GM12878 (cell line): ENCODE measurements around the gene KDF1. TPM values are rescaled to one million over a fixed set of nuclear protein-coding genes. Genes with fewer than 3 reads are reported as not detected.

Experiments used
- ATAC-seq: fragments of 200-7000 bp; cut with Tn5 transposase; 3 replicates; pipeline ENCODE4 v1.9.1; 2020; ENCODE audit warnings: mild to moderate bottlenecking, moderate library complexity
- BruUV-seq: library from RNA; stranded (reverse); fragments of 400-500 nt; replicated peaks from 2 replicates; lab custom pipeline; 2021; lab: Mats Ljungman, UMichigan
- CTCF ChIA-PET: fragments of 300-600 bp; sonication (Branson Sonifier 250); formaldehyde crosslinking; extraction: SDS; loops from one replicate; lab custom pipeline; 2021; ENCODE audit warnings: inconsistent platforms; lab: Yijun Ruan, JAX
- POLR2A ChIA-PET: fragments of 350-600 bp; formaldehyde crosslinking; extraction: SDS; loops from one replicate; lab custom pipeline; 2021; ENCODE audit warnings: inconsistent platforms; lab: Charles Lee
- RAD21 ChIA-PET: fragments of 300-600 bp; sonication (Branson Sonifier 250); formaldehyde crosslinking; loops from one replicate; lab custom pipeline; 2023; ENCODE audit warnings: antibody characterized with exemption; ENCODE audit not compliant: unreplicated experiment; lab: Charles Lee
- SMC1A ChIA-PET: fragments of 300-600 bp; sonication (Branson Sonifier 250); formaldehyde crosslinking; loops from one replicate; lab custom pipeline; 2023; ENCODE audit not compliant: unreplicated experiment, uncharacterized antibody; lab: Charles Lee
- DNase-seq: peaks from one replicate; pipeline ENCODE4 v3.0.0-alpha.2; 2011; ENCODE audit warnings: low read depth, low spot score
- FAIRE-seq: peaks from 3 replicates; lab custom pipeline; 2011; peaks lifted over from hg19 to GRCh38; lab: Jason Lieb, UNC
- H2AFZ ChIP-seq: 2 replicates; pipeline ENCODE4 v1.6.0; 2011; ENCODE audit warnings: low read depth, low read length, control low read depth; ENCODE audit not compliant: control insufficient read depth
- H3K27ac ChIP-seq: 2 replicates; pipeline ENCODE4 v1.5.1; 2011; ENCODE audit warnings: control low read depth; ENCODE audit not compliant: control insufficient read depth, insufficient read depth
- H3K27me3 ChIP-seq, 2 experiments: replicated peaks in 1 of 2; 2 replicates each; pipeline versions ENCODE4 v1.6.0 to v1.6.1; 2011; ENCODE audit warnings: low read length in 1 of 2; ENCODE audit not compliant: control insufficient read depth in 2 of 2, insufficient read depth in 2 of 2
- H3K36me3 ChIP-seq, 2 experiments: 2 replicates each; pipeline ENCODE4 v1.5.1; 2011; ENCODE audit warnings: low read length in 1 of 2; ENCODE audit not compliant: control insufficient read depth in 2 of 2, insufficient read depth in 2 of 2
- H3K4me1 ChIP-seq: 2 replicates; pipeline ENCODE4 v1.6.1; 2011; ENCODE audit warnings: mild to moderate bottlenecking, low read length, moderate library complexity, mixed read lengths; ENCODE audit not compliant: control insufficient read depth, insufficient read depth
- H3K4me2 ChIP-seq: 2 replicates; pipeline ENCODE4 v1.6.0; 2011; ENCODE audit warnings: control low read depth; ENCODE audit not compliant: control insufficient read depth, insufficient read depth
- H3K4me3 ChIP-seq: fragments of 200-600 bp; sonication (generic); 2 replicates; pipeline ENCODE4 v1.5.1; 2016
- H3K79me2 ChIP-seq: 2 replicates; pipeline ENCODE4 v1.6.0; 2011; ENCODE audit warnings: low read length; ENCODE audit not compliant: control insufficient read depth, insufficient read depth
- H3K9ac ChIP-seq: 2 replicates; pipeline ENCODE4 v1.8.0; 2011; ENCODE audit warnings: low read length, control low read depth, mixed read lengths; ENCODE audit not compliant: control insufficient read depth, insufficient read depth
- H3K9me3 ChIP-seq: replicated peaks from 3 replicates; pipeline ENCODE4 v1.5.1; 2011; ENCODE audit warnings: mild to moderate bottlenecking, low read length; ENCODE audit not compliant: control insufficient read depth, insufficient read depth
- H4K20me1 ChIP-seq: 2 replicates; pipeline ENCODE4 v1.6.0; 2011; ENCODE audit not compliant: control insufficient read depth, insufficient read depth
- ATF7 ChIP-seq: fragments of 450-650 bp; IDR thresholded peaks from 2 replicates; pipeline ENCODE4 v1.6.1; 2016; ENCODE audit warnings: low read depth, mild to moderate bottlenecking
- CBX5 ChIP-seq: sonication (generic); IDR thresholded peaks from 2 replicates; pipeline ENCODE4 v1.6.1; 2016; ENCODE audit warnings: low read depth, moderate library complexity, mild to moderate bottlenecking, inconsistent platforms
- CHD4 ChIP-seq: fragments of 200-600 bp; sonication (generic); IDR thresholded peaks from 2 replicates; pipeline ENCODE4 v1.6.1; 2016; ENCODE audit warnings: mild to moderate bottlenecking
- ETV6 ChIP-seq, 2 experiments: fragments of 450-650 bp in 1 of 2; IDR thresholded peaks in 1 of 2; conservative IDR thresholded peaks in 1 of 2; 2 replicates each; pipeline ENCODE4 v1.6.1; 2014; ENCODE audit warnings: antibody characterized with exemption in 1 of 2, borderline replicate concordance in 1 of 2, low read depth in 1 of 2, mild to moderate bottlenecking in 1 of 2, moderate library complexity in 1 of 2
- EZH2 ChIP-seq: IDR thresholded peaks from 2 replicates; pipeline ENCODE4 v1.6.1; 2012; ENCODE audit warnings: low read depth, mild to moderate bottlenecking, control low read depth, inconsistent platforms, low read length, borderline replicate concordance; ENCODE audit not compliant: control insufficient read depth
- FOXK2 ChIP-seq: fragments of 450-650 bp; IDR thresholded peaks from 2 replicates; pipeline ENCODE4 v1.6.1; 2017; ENCODE audit warnings: mild to moderate bottlenecking, moderate library complexity
- HDGF ChIP-seq: fragments of 450-650 bp; IDR thresholded peaks from 2 replicates; pipeline ENCODE4 v1.6.1; 2016; ENCODE audit warnings: antibody characterized with exemption
- JUNB ChIP-seq: IDR thresholded peaks from 2 replicates; pipeline ENCODE4 v1.6.1; 2016; ENCODE audit warnings: antibody characterized with exemption, mild to moderate bottlenecking
- REST ChIP-seq: IDR thresholded peaks from 2 replicates; pipeline ENCODE4 v1.6.1; 2012; ENCODE audit warnings: mild to moderate bottlenecking, low read depth, low read length
- TCF3 ChIP-seq: IDR thresholded peaks from 2 replicates; pipeline ENCODE4 v1.6.1; 2012; ENCODE audit warnings: low read depth, mild to moderate bottlenecking, low read length, borderline replicate concordance; ENCODE audit not compliant: insufficient read depth
- ZBTB4 ChIP-seq: fragments of 450-650 bp; formaldehyde crosslinking; IDR thresholded peaks from 2 replicates; pipeline ENCODE4 v1.4.0; 2022; ENCODE audit warnings: mild to moderate bottlenecking, moderate library complexity
- ZNF592 ChIP-seq: fragments of 450-650 bp; IDR thresholded peaks from 2 replicates; pipeline ENCODE4 v1.6.1; 2017; ENCODE audit warnings: mild to moderate bottlenecking, moderate library complexity
- ZZZ3 ChIP-seq: IDR thresholded peaks from 2 replicates; pipeline ENCODE4 v1.6.1; 2011; ENCODE audit warnings: low read depth; ENCODE audit not compliant: control insufficient read depth, insufficient read length
- WGBS: methylation state at CpG from one replicate; pipeline ENCODE4 v1.1.6; 2016; ENCODE audit warnings: low lambda C conversion rate; ENCODE audit not compliant: insufficient replicate concordance, insufficient coverage; ENCODE audit errors: missing lambda C conversion rate; 5-methylcytosine and 5-hydroxymethylcytosine counted together
- in situ Hi-C: fragments of 300-500 bp; cut with MboI; formaldehyde crosslinking; loops from 9 replicates; pipeline ENCODE4 v1.14.3; 2018; ENCODE audit warnings: mixed read lengths
- intact Hi-C: fragments of 100-400 bp; cut with micrococcal nuclease; formaldehyde crosslinking; loops from one replicate; pipeline ENCODE4 v1.14.2; 2022; ENCODE audit not compliant: unreplicated experiment
- polyA plus RNA-seq, 11 experiments: library from polyadenylated mRNA; depleted of rRNA in 4 of 11; unstranded in 6 of 11; stranded (reverse) in 5 of 11; fragments of >200 nt; fragmentation: Nextera tagmentation in 4 of 11; fragmentation: Illumina TruSeq in 1 of 11; extraction: Ambion mirVana in 4 of 11; extraction: Trizol in 1 of 11; gene quantifications; 1 replicate in 1 of 11; 2 replicates in 10 of 11; pipeline versions ENCODE4 v1.2.1 to v1.2.3, GENCODE V29; 2011 to 2016; ENCODE audit warnings: inconsistent platforms in 2 of 11, missing spikeins in 2 of 11, low read depth in 1 of 11
- total RNA-seq, 4 experiments: library from RNA; depleted of rRNA in 3 of 4; stranded (reverse); fragments of >200 nt in 3 of 4; fragmentation: Illumina TruSeq in 1 of 4; extraction: Trizol in 1 of 4; gene quantifications; 2 replicates each; pipeline versions ENCODE4 v1.2.1 to v1.2.3, GENCODE V29; 2013 to 2021

Gene KDF1
- total and polyA plus RNA-seq, 10 of the 15 experiments (the other 5 are each of a cell fraction or from before 2014, with no cell fraction given) = 0.03 to 0.13 (median 0.04) TPM; not detected in 7

GRCh38 chr1:26984291-26984690 is 24.0 kb upstream of the KDF1 start:
- H2AFZ ChIP-seq = no peak overlapping the region
- H3K79me2 ChIP-seq = no peaks in the 10 kb centered on the region
- no peaks in the 10 kb centered on the region for H4K20me1 ChIP-seq
- in situ Hi-C loops = no loop called here
- BruUV-seq = no TSS peak
- intact Hi-C loops = no loop called here
- no peaks in the 10 kb centered on the region for H3K36me3 ChIP-seq
- no peaks in the 10 kb centered on the region for H3K9me3 ChIP-seq
- ATAC-seq (no peak), FAIRE-seq (no peak), DNase-seq (no peak)
- TF ChIP-seq ZZZ3 = no peak
- no peak for TF ChIP-seq HDGF
- TF ChIP-seq JUNB = no peak
- no peak for TF ChIP-seq ZNF592
- no peak for TF ChIP-seq FOXK2
- TF ChIP-seq REST = no peak
- no peak for TF ChIP-seq ZBTB4 (CRISPR knock-in tag)
- TF ChIP-seq ETV6 (conservative IDR thresholded peaks at IDR 0.05 in 1 of 2, IDR thresholded peaks at IDR 0.05 in 1 of 2; ENCODE audit: borderline replicate concordance in 1 of 2, low read depth in 1 of 2) = no peak
- TF ChIP-seq ATF7 = no peak
- no peak for TF ChIP-seq CHD4
- no peak for TF ChIP-seq CBX5
- TF ChIP-seq EZH2 = no peak
- TF ChIP-seq TCF3 = no peak
- H3K4me1 ChIP-seq = no peaks in the 10 kb centered on the region
- SMC1A ChIA-PET = no interaction called here
- H3K27ac ChIP-seq = no peak overlapping the region
- no peak overlapping the region for H3K4me2 ChIP-seq
- H3K4me3 ChIP-seq = no peak overlapping the region
- WGBS = 44% methylated on average over 8 of the region's 8 CpGs
- H3K27me3 ChIP-seq = peaks cover 0 to 2% of the 10 kb centered on the region in 2 experiments; a peak in 1 of 4 replicates
- H3K9ac ChIP-seq = no peak overlapping the region
- CTCF ChIA-PET = no interaction called here
- RAD21 ChIA-PET = interaction anchor here (0.6 kb wide), 1 partner anchor 181 kb away, joined by 3 read pairs; no protein-coding TSS in a partner anchor
- POLR2A ChIA-PET = no interaction called here
